CD4-positive, alpha-beta T cell treated with Interleukin-15 for 4 hours (primary cell): ENCODE results near the gene MYG1.
"Not testable (repeated sequence)": the region's sequence is repeated elsewhere in the genome, so short reads cannot be mapped to it uniquely, and the experiment has no call there.

ENCODE experiments used
- DNase-seq: peaks from one replicate; pipeline ENCODE4 v3.0.0-alpha.2; 2020; ENCODE audit warnings: low spot score

The MYG1 gene

GRCh38 chr12:53287741-53288216, 11.7 kb upstream of the MYG1 start:
- DNase-seq: peak; percentile 81

- no peak for DNase-seq
Observed at GRCh38 chr12:53288322-53288721, 11.2 kb upstream of the MYG1 start.

GRCh38 chr12:53289891-53290290, 9.6 kb upstream of the MYG1 start:
- DNase-seq: no peak

GRCh38 chr12:53290661-53291060, 8.8 kb upstream of the MYG1 start:
- DNase-seq: no peak

DNA sequence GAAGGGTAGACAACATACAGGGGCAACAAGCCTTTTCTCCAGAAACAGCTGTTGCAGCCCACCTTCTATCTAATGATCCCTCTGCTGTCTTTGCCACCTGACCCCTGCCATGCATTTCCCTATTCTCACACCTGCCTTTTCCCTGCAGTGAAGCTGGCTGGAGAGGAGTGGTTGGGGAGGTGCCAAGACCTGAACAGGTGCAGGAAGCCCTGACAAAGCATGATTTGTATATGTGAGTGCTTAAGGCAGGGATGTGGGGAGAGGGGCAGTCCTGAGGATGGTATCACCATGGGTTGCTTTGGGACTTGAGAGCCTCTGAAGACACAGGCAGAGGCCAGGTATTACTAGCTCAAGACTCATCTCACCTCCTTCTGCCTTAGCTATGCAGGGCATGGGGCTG, 7.1 kb upstream of the MYG1 start:
- DNase-seq: no peak

- DNase-seq: peak; percentile 93
Observed at GRCh38 chr12:53295070-53295890, 4.2 kb upstream of the MYG1 start, which contains the start of gene PFDN5. Gene PFDN5 (plus strand): TSS chr12:53295542. CDS start chr12:53295568, 26 bp downstream.

GRCh38 chr12:53295891-53296219, 3.6 kb upstream of the MYG1 start:
- DNase-seq: no peak

- not testable (repeated sequence) for DNase-seq
Observed at GRCh38 chr12:53297106-53297505, 2.4 kb upstream of the MYG1 start.

DNA sequence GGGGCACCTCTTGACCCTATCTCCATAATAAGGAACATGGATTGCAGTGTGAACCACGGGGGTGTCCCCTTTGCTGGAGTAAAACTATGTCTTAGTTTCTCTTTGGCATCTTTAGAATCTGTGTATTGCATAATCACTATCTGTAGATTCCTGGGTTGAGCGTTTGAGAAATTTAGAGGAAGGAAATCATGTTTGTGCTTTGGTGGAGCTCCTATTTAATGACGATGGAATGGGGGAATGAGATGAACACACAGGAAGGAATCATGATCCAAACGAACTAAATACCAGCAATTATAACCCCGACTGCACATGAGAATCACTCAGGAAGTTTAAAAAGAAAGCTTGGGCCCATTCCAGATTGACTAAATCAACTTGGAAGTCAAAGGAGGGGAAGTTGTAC, 1.3 kb upstream of the MYG1 start:
- no peak for DNase-seq

DNA sequence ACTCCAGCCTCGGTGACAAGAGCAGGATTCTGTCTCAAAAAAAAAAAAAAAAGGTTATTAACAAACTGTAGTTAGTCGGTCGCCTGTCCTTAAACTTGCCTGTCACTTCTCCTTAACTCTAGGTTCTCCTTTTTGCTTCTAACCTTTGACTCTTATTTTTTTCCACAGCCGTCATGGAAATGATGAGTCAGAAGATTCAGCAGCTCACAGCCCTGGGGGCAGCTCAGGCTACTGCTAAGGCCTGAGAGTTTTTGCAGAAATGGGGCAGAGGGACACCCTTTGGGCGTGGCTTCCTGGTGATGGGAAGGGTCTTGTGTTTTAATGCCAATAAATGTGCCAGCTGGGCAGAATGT, 418 bp upstream of the MYG1 start:
- peak; percentile 52 for DNase-seq

DNA sequence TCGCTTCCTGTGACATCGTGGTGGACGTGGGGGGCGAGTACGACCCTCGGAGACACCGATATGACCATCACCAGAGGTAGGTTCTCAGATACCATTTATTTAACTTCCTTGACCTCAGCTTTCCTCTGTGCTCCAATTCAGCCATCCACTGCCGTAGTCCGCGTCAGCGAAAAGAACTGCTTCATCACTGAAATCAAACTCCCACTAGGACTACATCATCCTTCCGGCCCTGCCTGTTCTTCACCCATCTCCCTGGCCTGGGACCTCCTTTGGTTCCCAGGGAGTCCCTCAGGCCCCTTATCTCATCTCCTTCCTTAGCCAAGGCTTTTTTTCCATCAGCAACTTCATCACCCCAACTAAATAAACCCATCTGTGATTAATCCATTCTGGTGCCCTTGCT, 692 bp downstream of the MYG1 start:
- DNase-seq: no peak

DNA sequence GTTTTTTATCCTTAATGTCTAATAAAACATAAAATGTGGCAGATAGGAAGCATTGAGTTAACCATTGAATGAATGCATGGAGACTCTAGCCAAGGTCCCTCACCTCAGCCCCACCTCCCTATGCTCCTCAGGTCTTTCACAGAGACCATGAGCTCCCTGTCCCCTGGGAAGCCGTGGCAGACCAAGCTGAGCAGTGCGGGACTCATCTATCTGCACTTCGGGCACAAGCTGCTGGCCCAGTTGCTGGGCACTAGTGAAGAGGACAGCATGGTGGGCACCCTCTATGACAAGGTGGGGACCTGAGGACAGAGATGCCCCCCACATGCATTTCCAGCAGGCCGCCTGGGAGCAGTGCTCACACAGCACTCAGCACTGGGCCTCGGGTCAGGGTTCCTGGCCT, 3.4 kb downstream of the MYG1 start:
- no peak for DNase-seq

GRCh38 chr12:53306826-53307225, 7.3 kb downstream of the MYG1 start:
- DNase-seq: no peak

- no peak for DNase-seq
Observed at GRCh38 chr12:53308276-53308675, 8.8 kb downstream of the MYG1 start.

DNA sequence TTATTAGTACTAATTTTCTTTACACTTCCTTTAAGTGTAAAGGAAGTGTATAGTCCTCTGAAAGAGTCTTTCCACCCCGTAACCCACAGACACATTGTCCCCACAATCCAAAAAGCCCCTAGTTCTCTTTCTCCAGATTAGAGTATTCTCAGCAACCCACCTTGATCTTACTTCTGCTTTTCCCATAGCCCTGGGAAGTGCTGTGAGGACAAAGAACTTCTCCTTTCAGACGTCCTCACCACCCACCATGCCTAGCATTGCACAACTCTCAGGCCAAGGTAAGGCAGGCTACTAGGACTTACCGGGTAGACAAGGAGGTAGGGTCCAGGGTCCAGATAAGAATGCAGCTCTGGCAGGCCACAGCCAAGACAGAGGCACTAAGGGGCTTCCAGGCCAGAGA, 14.5 kb downstream of the MYG1 start:
- no peak for DNase-seq

GRCh38 chr12:53320352-53321195, 21.1 kb downstream of the MYG1 start:
- DNase-seq: no peak

DNA sequence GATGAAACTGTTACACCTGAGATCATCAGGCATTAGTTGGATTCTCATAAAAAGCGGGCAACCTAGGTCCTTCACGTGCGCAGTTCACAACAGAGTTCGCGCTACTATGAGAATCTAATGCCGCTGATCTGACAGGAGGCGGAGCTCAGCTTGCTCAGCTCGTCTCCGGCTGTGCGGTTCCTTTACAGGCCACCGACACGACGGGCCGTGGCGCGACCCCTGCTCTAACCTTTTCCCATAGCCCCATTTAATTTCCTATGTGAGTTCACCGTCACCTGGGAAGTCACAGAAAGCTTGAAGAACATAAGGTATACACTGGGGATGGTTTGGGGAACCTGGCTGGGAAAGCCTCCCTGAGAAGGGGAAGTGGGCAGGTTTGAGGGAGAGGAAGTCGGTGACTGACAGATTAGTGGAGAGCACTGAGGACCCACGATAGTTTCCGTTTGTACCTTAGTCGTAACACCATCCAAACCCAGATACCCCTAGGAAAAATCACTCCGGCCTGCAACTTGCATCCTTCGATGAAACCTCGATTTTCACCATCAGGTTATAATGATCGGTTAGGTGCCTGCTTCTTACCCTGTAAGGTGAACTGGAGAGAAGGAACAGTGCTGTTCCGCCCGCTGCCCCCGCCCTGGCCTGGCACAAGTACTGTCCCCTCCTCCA, 24.8 kb downstream of the MYG1 start:
- peak; percentile 54 for DNase-seq

DNA sequence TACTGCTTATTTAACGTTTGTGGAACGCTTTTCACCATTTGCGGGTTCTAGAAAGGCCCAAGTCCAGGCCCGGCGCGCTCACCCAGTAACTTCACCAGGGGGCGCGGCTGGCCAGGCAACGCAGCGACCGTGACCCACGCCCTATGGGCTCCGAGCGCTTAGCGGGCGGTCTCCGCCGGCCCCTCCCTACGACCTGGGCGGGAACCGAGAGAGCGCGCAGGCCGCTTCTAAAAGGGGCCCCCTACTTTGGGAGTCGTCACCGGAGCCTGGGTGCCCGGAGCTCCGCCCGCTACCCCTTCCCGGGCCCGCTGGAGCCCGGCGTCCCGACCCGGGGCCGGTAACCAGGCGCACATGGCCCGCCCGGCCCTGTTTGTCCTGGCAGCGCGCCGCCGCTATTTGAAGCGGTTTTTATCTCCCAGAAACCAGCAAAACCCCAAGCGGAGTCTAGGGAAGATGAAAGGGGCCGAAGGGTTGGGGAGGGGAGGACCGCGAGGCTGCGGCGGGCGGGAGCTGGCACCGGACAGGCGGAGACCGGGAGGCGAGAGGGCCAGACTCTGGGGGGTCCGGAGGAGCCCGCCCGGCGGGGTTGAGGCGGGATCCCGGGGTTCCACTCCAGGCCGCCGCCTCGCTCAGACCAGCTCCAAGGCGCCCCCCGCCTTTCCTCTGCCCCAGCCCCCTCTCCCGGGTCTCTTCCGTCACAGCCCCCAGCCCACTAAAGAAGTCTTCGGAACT, 25.4 kb downstream of the MYG1 start:
- peak; percentile 87 for DNase-seq

DNA sequence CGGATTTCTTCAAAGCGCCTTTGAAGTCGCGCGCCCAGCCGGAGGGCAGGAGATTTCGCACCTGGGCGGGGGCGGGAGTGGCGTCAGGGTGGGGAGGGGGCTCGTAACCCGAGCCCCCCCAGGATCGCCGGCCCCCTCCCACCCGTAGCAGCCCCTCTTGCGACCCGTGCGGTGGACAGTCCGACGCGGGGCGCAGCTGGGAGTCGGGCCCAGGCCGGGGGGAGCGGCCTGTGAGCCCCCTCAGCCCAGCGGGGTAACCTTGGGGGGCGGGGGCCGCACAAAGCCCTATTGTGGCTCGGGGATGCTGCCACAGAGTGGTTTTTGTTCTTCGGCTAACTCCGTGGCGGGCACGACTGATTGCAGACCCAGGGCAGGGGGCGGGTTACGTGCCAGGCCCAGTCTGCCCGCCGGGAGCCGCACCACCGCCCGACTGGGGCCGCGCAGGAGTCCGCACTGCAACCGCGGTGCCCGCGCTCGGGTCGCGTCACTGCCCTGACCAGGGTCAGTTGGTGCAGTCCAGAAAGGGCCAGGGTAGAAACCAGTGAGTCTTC, 26.1 kb downstream of the MYG1 start:
- DNase-seq: no peak

DNA sequence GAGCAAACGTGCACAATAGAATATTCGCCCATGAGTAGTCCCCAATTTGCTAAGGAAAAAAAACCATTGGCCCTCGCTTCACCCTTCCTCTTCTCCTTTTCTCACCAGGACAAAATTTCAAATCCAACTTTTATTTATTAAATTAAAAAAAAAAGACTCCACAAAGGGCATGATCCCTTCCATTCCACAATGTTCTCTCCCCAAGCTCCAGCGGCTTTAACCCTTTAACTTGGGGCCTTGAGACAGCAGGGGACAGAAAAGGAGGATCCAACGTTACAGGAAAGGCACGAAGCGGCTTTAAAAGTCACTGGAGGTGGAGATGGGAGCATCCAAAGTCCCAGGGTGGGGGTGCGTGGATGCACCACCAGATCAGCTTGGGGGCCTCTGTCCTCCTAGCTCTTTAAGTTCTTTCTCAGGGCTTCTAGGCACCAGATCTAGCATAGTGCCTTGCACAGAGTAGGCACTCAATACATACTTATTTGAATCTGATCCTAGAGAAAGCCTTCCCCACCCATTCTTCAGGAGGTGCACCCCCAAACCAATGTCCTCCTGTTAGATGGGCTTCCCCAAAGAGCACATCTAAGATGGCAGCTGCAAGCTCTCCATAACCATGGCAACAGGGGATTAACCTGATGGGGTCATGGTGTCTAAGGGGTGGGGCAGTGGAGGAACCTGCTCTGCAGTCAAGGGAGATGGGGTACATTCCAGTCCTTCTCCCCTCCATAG, 27.1 kb downstream of the MYG1 start:
- no peak for DNase-seq

DNA sequence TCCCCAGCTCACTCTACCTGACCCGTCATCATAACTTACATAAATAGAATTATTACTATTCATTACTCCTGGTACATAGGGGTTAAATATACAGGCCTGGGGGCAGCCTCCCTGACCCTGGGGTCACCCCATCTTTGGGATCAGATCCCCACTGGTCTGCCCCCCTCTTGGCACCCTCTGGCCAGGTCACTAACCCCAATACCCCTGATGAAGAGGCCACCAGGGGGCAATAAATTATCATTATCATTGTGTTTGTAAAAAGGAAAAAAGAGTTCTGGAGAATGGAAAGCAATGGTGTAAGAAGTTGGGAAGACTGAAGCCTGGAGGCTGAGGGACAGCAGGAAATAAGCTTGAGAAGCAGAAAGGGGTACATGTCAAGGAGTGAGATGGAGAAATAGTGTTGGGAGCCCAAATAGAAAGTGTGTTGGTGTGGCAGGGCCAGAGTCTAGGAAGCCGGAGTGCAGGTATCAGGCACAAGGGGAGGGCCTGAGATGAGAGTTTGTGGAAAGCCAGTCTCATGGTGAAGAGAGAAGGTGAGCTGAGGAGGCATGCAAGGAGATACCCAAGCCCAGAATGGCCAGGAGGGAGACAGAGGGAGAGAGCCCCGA, 28.0 kb downstream of the MYG1 start:
- no peak for DNase-seq
